SK-N-SH (cell line): Measurements from ENCODE around the gene GON7. TPM values are rescaled to one million over a fixed set of nuclear protein-coding genes. Genes with fewer than 3 reads are reported as not detected.

Experiments used
- CTCF ChIA-PET: fragments of 300-600, 350-600 bp; formaldehyde crosslinking; extraction: SDS; loops from one replicate; lab custom pipeline; 2021; lab: Yijun Ruan, JAX
- POLR2A ChIA-PET: fragments of 350-600 bp; sonication (Branson Sonifier 250); formaldehyde crosslinking; extraction: SDS; loops from one replicate; lab custom pipeline; 2020; ENCODE audit warnings: antibody characterized with exemption, inconsistent platforms; lab: Yijun Ruan, JAX
- DNase-seq: peaks from one replicate; pipeline ENCODE4 v3.0.0; 2012
- H2AFZ ChIP-seq: fragments of 200-600 bp; sonication (generic); 2 replicates; pipeline ENCODE4 v1.8.1; 2016; ENCODE audit warnings: antibody characterized with exemption, mild to moderate bottlenecking, low read depth
- H3F3A ChIP-seq: fragments of 200-600 bp; sonication (generic); replicated peaks from 2 replicates; pipeline ENCODE3; 2016; ENCODE audit warnings: antibody characterized with exemption, mild to moderate bottlenecking; ENCODE audit not compliant: insufficient read depth
- H3K27ac ChIP-seq, 2 experiments: fragments of 200-500 bp in 1 of 2; fragments of 200-600 bp in 1 of 2; sonication (Bioruptor generic) in 1 of 2; sonication (generic), shearing (Covaris generic) in 1 of 2; 2 replicates each; pipeline versions ENCODE4 v1.5.1 to v1.6.1; 2014 to 2016; ENCODE audit warnings: low read depth in 2 of 2, inconsistent platforms in 1 of 2, low read length in 1 of 2, mild to moderate bottlenecking in 1 of 2, mixed read lengths in 1 of 2
- H3K27me3 ChIP-seq: fragments of 200-600 bp; sonication (generic), shearing (Covaris generic); 2 replicates; pipeline ENCODE4 v1.6.1; 2016; ENCODE audit warnings: mixed run types; ENCODE audit not compliant: insufficient read depth
- H3K36me3 ChIP-seq, 2 experiments: fragments of 200-500 bp in 1 of 2; fragments of 200-600 bp in 1 of 2; sonication (Bioruptor generic) in 1 of 2; sonication (generic) in 1 of 2; replicated peaks in 1 of 2; 2 replicates each; pipeline versions ENCODE3 to v1.5.1; 2014 to 2016; ENCODE audit warnings: low read length in 1 of 2, mild to moderate bottlenecking in 1 of 2; ENCODE audit not compliant: insufficient read depth in 2 of 2, control insufficient read depth in 1 of 2
- H3K4me1 ChIP-seq, 2 experiments: fragments of 200-500 bp in 1 of 2; fragments of 200-600 bp in 1 of 2; sonication (Bioruptor generic) in 1 of 2; sonication (generic), shearing (Covaris generic) in 1 of 2; 2 replicates each; pipeline versions ENCODE4 v1.5.1 to v1.6.1; 2014 to 2016; ENCODE audit warnings: low read depth in 1 of 2, low read length in 1 of 2, mixed run types in 1 of 2; ENCODE audit not compliant: insufficient read depth in 2 of 2, control insufficient read depth in 1 of 2
- H3K4me2 ChIP-seq: fragments of 200-600 bp; sonication (generic), shearing (Covaris generic); 2 replicates; pipeline ENCODE4 v1.6.1; 2017; ENCODE audit warnings: mixed run types
- H3K4me3 ChIP-seq, 2 experiments: fragments of 200-500 bp in 1 of 2; fragments of 200-600 bp in 1 of 2; sonication (Bioruptor generic) in 1 of 2; sonication (generic), shearing (Covaris generic) in 1 of 2; 2 replicates each; pipeline versions ENCODE4 v1.5.1 to v1.8.1; 2014 to 2016; ENCODE audit warnings: low read depth in 2 of 2, inconsistent platforms in 1 of 2, low read length in 1 of 2, mild to moderate bottlenecking in 1 of 2, mixed read lengths in 1 of 2, moderate library complexity in 1 of 2
- H3K79me2 ChIP-seq: fragments of 200-600 bp; sonication (generic); 2 replicates; pipeline ENCODE4 v1.8.1; 2017; ENCODE audit warnings: mild to moderate bottlenecking; ENCODE audit not compliant: insufficient read depth
- H3K9ac ChIP-seq: fragments of 200-600 bp; sonication (generic); 2 replicates; pipeline ENCODE4 v1.6.1; 2017; ENCODE audit warnings: mixed run types
- H3K9me2 ChIP-seq: fragments of 200-600 bp; sonication (generic); 2 replicates; pipeline ENCODE4 v1.6.1; 2017; ENCODE audit warnings: mixed run types
- H3K9me3 ChIP-seq: fragments of 200-600 bp; sonication (generic); 2 replicates; pipeline ENCODE4 v1.6.1; 2017; ENCODE audit warnings: mixed run types, mild to moderate bottlenecking, moderate library complexity
- H4K20me1 ChIP-seq: fragments of 200-600 bp; sonication (generic); 2 replicates; pipeline ENCODE4 v1.6.1; 2017; ENCODE audit warnings: mild to moderate bottlenecking, mixed run types; ENCODE audit not compliant: insufficient read depth
- CHD2 ChIP-seq: fragments of 150-350 bp; IDR thresholded peaks from 2 replicates; pipeline ENCODE4 v1.6.1; 2018; ENCODE audit warnings: low read length; ENCODE audit not compliant: partially characterized antibody
- ELF1 ChIP-seq: IDR thresholded peaks from 2 replicates; pipeline ENCODE4 v1.4.0; 2012
- EP300 ChIP-seq, 2 experiments: IDR thresholded peaks; 2 replicates each; pipeline versions ENCODE4 v1.4.0 to v1.6.1; 2012; ENCODE audit warnings: borderline replicate concordance in 1 of 2, low read depth in 1 of 2, low read length in 1 of 2
- FOXM1 ChIP-seq: IDR thresholded peaks from 2 replicates; pipeline ENCODE4 v1.4.0; 2012; ENCODE audit warnings: low read depth, mild to moderate bottlenecking
- GATA2 ChIP-seq: sonication (generic); formaldehyde crosslinking; IDR thresholded peaks from 2 replicates; pipeline ENCODE4 v1.5.0; 2020; ENCODE audit warnings: mild to moderate bottlenecking, missing genetic modification reagents
- IRF3 ChIP-seq: fragments of 150-350 bp; IDR thresholded peaks from 2 replicates; pipeline ENCODE4 v1.6.1; 2016; ENCODE audit warnings: mild to moderate bottlenecking, low read depth, low read length
- MEF2A ChIP-seq: IDR thresholded peaks from 2 replicates; pipeline ENCODE4 v1.4.0; 2012; ENCODE audit warnings: low read depth, borderline replicate concordance
- NFIC ChIP-seq: IDR thresholded peaks from 2 replicates; pipeline ENCODE4 v1.4.0; 2012; ENCODE audit warnings: borderline replicate concordance
- NRF1 ChIP-seq: IDR thresholded peaks from 2 replicates; pipeline ENCODE4 v1.6.1; 2012; ENCODE audit warnings: low read depth, mild to moderate bottlenecking, low read length
- PBX3 ChIP-seq: IDR thresholded peaks from 2 replicates; pipeline ENCODE4; 2012
- POLR2AphosphoS5 ChIP-seq: IDR thresholded peaks from 2 replicates; pipeline ENCODE4 v1.6.1; 2012; ENCODE audit warnings: low read depth, low read length
- RAD21 ChIP-seq: IDR thresholded peaks from 2 replicates; pipeline ENCODE4 v1.6.1; 2012; ENCODE audit warnings: mild to moderate bottlenecking, low read length
- RFX5 ChIP-seq: IDR thresholded peaks from 2 replicates; pipeline ENCODE4 v1.6.1; 2012; ENCODE audit warnings: mild to moderate bottlenecking, improper control_type of control experiment, low read length
- RXRA ChIP-seq: IDR thresholded peaks from 2 replicates; pipeline ENCODE4 v1.4.0; 2012; ENCODE audit warnings: low read depth, mild to moderate bottlenecking, borderline replicate concordance
- SIN3A ChIP-seq: IDR thresholded peaks from 2 replicates; pipeline ENCODE4 v1.6.1; 2012; ENCODE audit warnings: low read depth, mild to moderate bottlenecking, low read length, moderate library complexity, borderline replicate concordance
- SMC3 ChIP-seq: IDR thresholded peaks from 2 replicates; pipeline ENCODE4 v1.6.1; 2012; ENCODE audit warnings: low read depth, low read length, improper control_type of control experiment
- USF1 ChIP-seq: IDR thresholded peaks from 2 replicates; pipeline ENCODE4 v1.4.0; 2012; ENCODE audit warnings: low read depth, borderline replicate concordance
- YY1 ChIP-seq: IDR thresholded peaks from 2 replicates; pipeline ENCODE4 v1.4.0; 2012; ENCODE audit warnings: low read depth, mild to moderate bottlenecking
- ZBTB33 ChIP-seq: IDR thresholded peaks from 2 replicates; pipeline ENCODE4 v1.4.0; 2012; ENCODE audit warnings: low read depth, borderline replicate concordance
- WGBS: methylation state at CpG from one replicate; pipeline ENCODE4 v1.1.6; 2017; ENCODE audit warnings: low lambda C conversion rate; 5-methylcytosine and 5-hydroxymethylcytosine counted together
- polyA plus RNA-seq, 3 experiments: library from polyadenylated mRNA; depleted of rRNA; stranded (reverse); fragments of >200 nt; gene quantifications; 2 replicates each; pipeline ENCODE4 v1.2.3, GENCODE V29; 2012
- TF ChIP-seq, protein P1 (sequence below): fragments of 150-350 bp; IDR thresholded peaks from 2 replicates; pipeline ENCODE4 v1.6.1; 2017; ENCODE audit warnings: antibody characterized with exemption, low read length, low read depth, borderline replicate concordance

Gene GON7
- polyA plus RNA-seq, 1 of the 3 experiments (the other 2 are of a cell fraction) = 14.8 TPM

GRCh38 chr14:93212432-93212831, 5.6 kb upstream of the GON7 start:
- CTCF ChIA-PET = no interaction called here
- Histone ChIP-seq H3K27me3 (no peaks in the 10 kb centered on the region), H3K4me2 (no peak overlapping the region), H3K36me3 (peaks cover 31 to 52% of the 10 kb centered on the region in 2 experiments), H4K20me1 (no peaks in the 10 kb centered on the region), H3K27ac (no peak overlapping the region), H3K9ac (no peak overlapping the region), H3K4me1 (peaks cover 6% of the 10 kb centered on the region in 2 experiments; a peak in 3 of 4 replicates), H2AFZ (no peak overlapping the region)
- WGBS = 81% methylated on average over 3 of the region's 3 CpGs
- TF ChIP-seq RAD21 (no peak), SIN3A (no peak), RXRA (no peak), EP300 (IDR thresholded peaks at IDR 0.05; ENCODE audit: borderline replicate concordance in 1 of 2, low read depth in 1 of 2, low read length in 1 of 2) (no peak), PBX3 (no peak), SMC3 (no peak), MEF2A (no peak), YY1 (no peak), RFX5 (no peak), ELF1 (no peak), NRF1 (no peak), NFIC (no peak), IRF3 (no peak), CHD2 (no peak), USF1 (no peak), ZBTB33 (no peak), GATA2 (CRISPR knock-in tag) (no peak), POLR2AphosphoS5 (no peak), FOXM1 (no peak)
- TF ChIP-seq, protein P1, sequence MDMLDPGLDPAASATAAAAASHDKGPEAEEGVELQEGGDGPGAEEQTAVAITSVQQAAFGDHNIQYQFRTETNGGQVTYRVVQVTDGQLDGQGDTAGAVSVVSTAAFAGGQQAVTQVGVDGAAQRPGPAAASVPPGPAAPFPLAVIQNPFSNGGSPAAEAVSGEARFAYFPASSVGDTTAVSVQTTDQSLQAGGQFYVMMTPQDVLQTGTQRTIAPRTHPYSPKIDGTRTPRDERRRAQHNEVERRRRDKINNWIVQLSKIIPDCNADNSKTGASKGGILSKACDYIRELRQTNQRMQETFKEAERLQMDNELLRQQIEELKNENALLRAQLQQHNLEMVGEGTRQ = no peak
- TF ChIP-seq, all 33 proteins: peak for 0
- Histone ChIP-seq H3K9me3 (no peaks in the 10 kb centered on the region), H3F3A (peaks cover 16% of the 10 kb centered on the region), H3K4me3 (no peak overlapping the region), H3K9me2 (no peaks in the 10 kb centered on the region), H3K79me2 (peaks cover 38% of the 10 kb centered on the region)
- POLR2A ChIA-PET = no interaction called here
- no peak for DNase-seq
